ENCODE data around the gene GNAZ. TPM values are rescaled to one million over a fixed set of nuclear protein-coding genes. Genes with fewer than 3 reads are reported as not detected.

GNAZ gene
- polyA plus RNA-seq, 1 donor (not counting 4 experiments of a cell fraction or from before 2014, with no cell fraction given), result 0.03 TPM

DNA sequence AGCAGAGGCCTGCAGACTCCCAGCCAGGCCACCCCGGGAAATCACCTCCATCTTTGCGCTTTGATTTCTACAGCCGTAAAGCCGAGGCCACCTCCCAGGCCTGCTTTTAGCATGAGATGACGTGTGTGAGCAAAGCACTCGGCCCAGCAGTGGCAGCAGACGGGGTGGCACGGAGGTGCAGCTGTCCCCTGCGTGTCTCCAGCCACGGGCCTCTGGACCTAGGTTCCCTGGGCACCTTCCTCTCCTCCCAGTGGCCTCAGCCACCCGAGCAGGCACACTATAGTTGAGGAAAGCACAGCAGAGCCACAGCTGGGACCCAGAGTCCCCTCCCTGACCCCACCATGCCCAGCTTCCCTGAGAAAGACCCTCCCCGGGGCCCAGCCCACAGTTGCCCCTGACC, 15.9 kb downstream of the GNAZ start:
- DNase-seq (ENCODE audit: low read depth, low spot score) (no peak), FAIRE-seq (no peak)
- no peaks in the 10 kb centered on the region for H3K79me2 ChIP-seq (ENCODE audit: control insufficient read depth, insufficient read depth, low read length)
- H3K4me1 ChIP-seq (ENCODE audit: control insufficient read depth, extremely low read depth, insufficient read depth, low read length), result no peaks in the 10 kb centered on the region
- H2AFZ ChIP-seq (ENCODE audit: control insufficient read depth, low read length), result no peak overlapping the region
- H3K9ac ChIP-seq (ENCODE audit: control insufficient read depth, extremely low read depth, insufficient read depth, low read length), result no peak overlapping the region
- no peaks in the 10 kb centered on the region for H3K9me3 ChIP-seq (ENCODE audit: control insufficient read depth, low read depth, low read length)
- no peaks in the 10 kb centered on the region for H3K27me3 ChIP-seq (ENCODE audit: control insufficient read depth, extremely low read depth, insufficient read depth, low read length)
- dilution Hi-C loops (cut with MboI; ENCODE audit: extremely low pct_ligation_motif_present, low sequenced_read_pairs), result no loop called here
- no peak overlapping the region for H3K4me2 ChIP-seq (ENCODE audit: control insufficient read depth, extremely low read depth, insufficient read depth, low read depth, low read length)
- no peaks in the 10 kb centered on the region for H3K9me1 ChIP-seq (ENCODE audit: control insufficient read depth, extremely low read depth, insufficient read depth, low read length)
- H3K27ac ChIP-seq (ENCODE audit: control insufficient read depth, insufficient read depth, low read length), result no peak overlapping the region
- H4K20me1 ChIP-seq (ENCODE audit: control insufficient read depth, extremely low read depth, insufficient read depth, low read length), result peaks cover 3% of the 10 kb centered on the region
- no peaks in the 10 kb centered on the region for H3K36me3 ChIP-seq (ENCODE audit: control insufficient read depth in 2 of 2, extremely low read depth in 1 of 2, insufficient read depth in 2 of 2, low read length in 2 of 2)
- no peak for TF ChIP-seq EZH2 (IDR thresholded peaks at IDR 0.05; ENCODE audit: low read length)
- TF ChIP-seq, protein P1, sequence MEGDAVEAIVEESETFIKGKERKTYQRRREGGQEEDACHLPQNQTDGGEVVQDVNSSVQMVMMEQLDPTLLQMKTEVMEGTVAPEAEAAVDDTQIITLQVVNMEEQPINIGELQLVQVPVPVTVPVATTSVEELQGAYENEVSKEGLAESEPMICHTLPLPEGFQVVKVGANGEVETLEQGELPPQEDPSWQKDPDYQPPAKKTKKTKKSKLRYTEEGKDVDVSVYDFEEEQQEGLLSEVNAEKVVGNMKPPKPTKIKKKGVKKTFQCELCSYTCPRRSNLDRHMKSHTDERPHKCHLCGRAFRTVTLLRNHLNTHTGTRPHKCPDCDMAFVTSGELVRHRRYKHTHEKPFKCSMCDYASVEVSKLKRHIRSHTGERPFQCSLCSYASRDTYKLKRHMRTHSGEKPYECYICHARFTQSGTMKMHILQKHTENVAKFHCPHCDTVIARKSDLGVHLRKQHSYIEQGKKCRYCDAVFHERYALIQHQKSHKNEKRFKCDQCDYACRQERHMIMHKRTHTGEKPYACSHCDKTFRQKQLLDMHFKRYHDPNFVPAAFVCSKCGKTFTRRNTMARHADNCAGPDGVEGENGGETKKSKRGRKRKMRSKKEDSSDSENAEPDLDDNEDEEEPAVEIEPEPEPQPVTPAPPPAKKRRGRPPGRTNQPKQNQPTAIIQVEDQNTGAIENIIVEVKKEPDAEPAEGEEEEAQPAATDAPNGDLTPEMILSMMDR (optimal IDR thresholded peaks at IDR 0.05 in 1 of 3, IDR thresholded peaks at IDR 0.05 in 1 of 3, conservative IDR thresholded peaks at IDR 0.05 in 1 of 3; ENCODE audit: extremely low read depth in 1 of 3, insufficient read depth in 2 of 3, low read length in 3 of 3), result no peak
- H3K4me3 ChIP-seq (ENCODE audit: control insufficient read depth in 2 of 3, extremely low read depth in 1 of 3, insufficient read depth in 2 of 3, low read depth in 1 of 3, low read length in 3 of 3), result no peak overlapping the region

DNA sequence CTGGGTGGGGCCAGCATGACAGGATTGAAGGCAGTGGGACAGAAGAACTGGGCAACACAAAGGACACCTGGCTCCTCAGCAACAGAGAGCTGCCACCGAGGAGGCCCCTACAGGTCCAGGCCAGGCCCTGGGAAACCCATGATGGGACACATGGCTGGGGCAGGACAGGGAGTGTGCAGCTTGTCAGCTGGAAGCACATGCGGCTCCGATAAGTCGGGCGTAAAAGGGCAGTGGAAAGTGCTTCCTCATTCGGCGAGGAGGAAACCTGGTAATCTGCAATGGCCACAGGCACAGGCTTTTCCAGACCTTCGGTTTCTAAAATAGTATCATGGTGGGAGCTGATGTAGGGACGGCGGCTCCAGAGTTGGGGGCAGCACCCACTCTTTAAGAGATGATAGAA, 16.5 kb downstream of the GNAZ start:
- H3K9me1 ChIP-seq (ENCODE audit: control insufficient read depth, extremely low read depth, insufficient read depth, low read length), result no peaks in the 10 kb centered on the region
- H3K4me1 ChIP-seq (ENCODE audit: control insufficient read depth, extremely low read depth, insufficient read depth, low read length), result no peaks in the 10 kb centered on the region
- H3K36me3 ChIP-seq (ENCODE audit: control insufficient read depth in 2 of 2, extremely low read depth in 1 of 2, insufficient read depth in 2 of 2, low read length in 2 of 2), result no peaks in the 10 kb centered on the region
- H2AFZ ChIP-seq (ENCODE audit: control insufficient read depth, low read length), result no peak overlapping the region
- FAIRE-seq (no peak), DNase-seq (ENCODE audit: low read depth, low spot score) (no peak)
- dilution Hi-C loops (cut with MboI; ENCODE audit: extremely low pct_ligation_motif_present, low sequenced_read_pairs), result no loop called here
- no peak overlapping the region for H3K9ac ChIP-seq (ENCODE audit: control insufficient read depth, extremely low read depth, insufficient read depth, low read length)
- H3K27ac ChIP-seq (ENCODE audit: control insufficient read depth, insufficient read depth, low read length), result no peak overlapping the region
- no peaks in the 10 kb centered on the region for H3K79me2 ChIP-seq (ENCODE audit: control insufficient read depth, insufficient read depth, low read length)
- no peak for TF ChIP-seq EZH2 (IDR thresholded peaks at IDR 0.05; ENCODE audit: low read length)
- TF ChIP-seq, protein P1 (optimal IDR thresholded peaks at IDR 0.05 in 1 of 3, IDR thresholded peaks at IDR 0.05 in 1 of 3, conservative IDR thresholded peaks at IDR 0.05 in 1 of 3; ENCODE audit: extremely low read depth in 1 of 3, insufficient read depth in 2 of 3, low read length in 3 of 3), result no peak
- peaks cover 3% of the 10 kb centered on the region for H4K20me1 ChIP-seq (ENCODE audit: control insufficient read depth, extremely low read depth, insufficient read depth, low read length)
- no peak overlapping the region for H3K4me2 ChIP-seq (ENCODE audit: control insufficient read depth, extremely low read depth, insufficient read depth, low read depth, low read length)
- no peaks in the 10 kb centered on the region for H3K9me3 ChIP-seq (ENCODE audit: control insufficient read depth, low read depth, low read length)
- no peaks in the 10 kb centered on the region for H3K27me3 ChIP-seq (ENCODE audit: control insufficient read depth, extremely low read depth, insufficient read depth, low read length)
- no peak overlapping the region for H3K4me3 ChIP-seq (ENCODE audit: control insufficient read depth in 2 of 3, extremely low read depth in 1 of 3, insufficient read depth in 2 of 3, low read depth in 1 of 3, low read length in 3 of 3)

Measured in keratinocyte (primary cell).